SK-N-SH (cell line): ENCODE data around the gene CASS4.

Experiments
- CTCF ChIP-seq: fragments of 200-600 bp; sonication (generic); IDR thresholded peaks from 2 replicates; pipeline ENCODE4 v1.6.1; 2017; ENCODE audit warnings: antibody characterized with exemption, mild to moderate bottlenecking, moderate library complexity
- EP300 ChIP-seq, 2 experiments: IDR thresholded peaks; 2 replicates each; pipeline versions ENCODE4 v1.4.0 to v1.6.1; 2012; ENCODE audit warnings: borderline replicate concordance in 1 of 2, low read depth in 1 of 2, low read length in 1 of 2
- FOXM1 ChIP-seq: IDR thresholded peaks from 2 replicates; pipeline ENCODE4 v1.4.0; 2012; ENCODE audit warnings: low read depth, mild to moderate bottlenecking
- MAX ChIP-seq: IDR thresholded peaks from 2 replicates; pipeline ENCODE4 v1.4.0; 2012; ENCODE audit warnings: low read depth
- NFIC ChIP-seq: IDR thresholded peaks from 2 replicates; pipeline ENCODE4 v1.4.0; 2012; ENCODE audit warnings: borderline replicate concordance
- RAD21 ChIP-seq: IDR thresholded peaks from 2 replicates; pipeline ENCODE4 v1.6.1; 2012; ENCODE audit warnings: mild to moderate bottlenecking, low read length
- TAF1 ChIP-seq: IDR thresholded peaks from 2 replicates; pipeline ENCODE4 v1.6.1; 2012; ENCODE audit warnings: low read depth, mild to moderate bottlenecking, low read length, moderate library complexity, borderline replicate concordance
- USF2 ChIP-seq: fragments of 150-350 bp; IDR thresholded peaks from 2 replicates; pipeline ENCODE4 v1.6.1; 2017; ENCODE audit warnings: antibody characterized with exemption, low read length, low read depth, borderline replicate concordance
- YY1 ChIP-seq: IDR thresholded peaks from 2 replicates; pipeline ENCODE4 v1.4.0; 2012; ENCODE audit warnings: low read depth, mild to moderate bottlenecking
- TF ChIP-seq, protein P1 (sequence below): IDR thresholded peaks from 2 replicates; pipeline ENCODE4 v1.4.0; 2012; ENCODE audit warnings: low read depth, borderline replicate concordance

DNA sequence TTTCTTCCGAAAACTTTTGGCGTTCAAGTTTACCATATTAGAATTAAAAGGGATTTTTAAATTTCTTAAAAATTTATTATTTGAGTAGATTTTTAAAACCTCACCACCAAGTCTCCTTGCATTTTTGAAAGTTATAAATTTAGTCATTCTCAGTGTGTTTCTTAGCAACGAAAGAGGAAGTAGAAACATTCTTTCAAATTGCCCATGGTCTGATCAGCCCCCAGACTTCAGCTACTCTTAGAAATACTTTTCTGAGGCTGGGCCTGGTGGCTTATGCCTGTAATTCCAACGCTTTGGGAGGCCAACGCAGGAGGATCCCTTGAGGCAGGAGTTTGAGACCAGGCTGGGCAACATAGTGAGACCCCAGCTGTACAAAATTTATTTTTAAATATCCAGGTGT lies 41.3 kb downstream of the CASS4 start:
- TF ChIP-seq, protein P1, sequence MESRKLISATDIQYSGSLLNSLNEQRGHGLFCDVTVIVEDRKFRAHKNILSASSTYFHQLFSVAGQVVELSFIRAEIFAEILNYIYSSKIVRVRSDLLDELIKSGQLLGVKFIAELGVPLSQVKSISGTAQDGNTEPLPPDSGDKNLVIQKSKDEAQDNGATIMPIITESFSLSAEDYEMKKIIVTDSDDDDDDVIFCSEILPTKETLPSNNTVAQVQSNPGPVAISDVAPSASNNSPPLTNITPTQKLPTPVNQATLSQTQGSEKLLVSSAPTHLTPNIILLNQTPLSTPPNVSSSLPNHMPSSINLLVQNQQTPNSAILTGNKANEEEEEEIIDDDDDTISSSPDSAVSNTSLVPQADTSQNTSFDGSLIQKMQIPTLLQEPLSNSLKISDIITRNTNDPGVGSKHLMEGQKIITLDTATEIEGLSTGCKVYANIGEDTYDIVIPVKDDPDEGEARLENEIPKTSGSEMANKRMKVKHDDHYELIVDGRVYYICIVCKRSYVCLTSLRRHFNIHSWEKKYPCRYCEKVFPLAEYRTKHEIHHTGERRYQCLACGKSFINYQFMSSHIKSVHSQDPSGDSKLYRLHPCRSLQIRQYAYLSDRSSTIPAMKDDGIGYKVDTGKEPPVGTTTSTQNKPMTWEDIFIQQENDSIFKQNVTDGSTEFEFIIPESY, result no peak
- TF ChIP-seq CTCF, result no peak
- TF ChIP-seq NFIC, result no peak
- no peak for TF ChIP-seq FOXM1
- no peak for TF ChIP-seq RAD21
- TF ChIP-seq MAX, result no peak
- TF ChIP-seq TAF1, result no peak
- TF ChIP-seq YY1, result no peak
- TF ChIP-seq EP300 (IDR thresholded peaks at IDR 0.05; ENCODE audit: borderline replicate concordance in 1 of 2, low read depth in 1 of 2, low read length in 1 of 2), result no peak
- no peak for TF ChIP-seq USF2
